Endothelial cell of hepatic sinusoid (primary cell): ENCODE results near the gene USH2A.

Source experiments
- in situ Hi-C: cut with HindIII; loops from 2 replicates; pipeline ENCODE4 v1.10.0; 2017; ENCODE audit warnings: low sequenced_read_pairs

The USH2A gene

DNA sequence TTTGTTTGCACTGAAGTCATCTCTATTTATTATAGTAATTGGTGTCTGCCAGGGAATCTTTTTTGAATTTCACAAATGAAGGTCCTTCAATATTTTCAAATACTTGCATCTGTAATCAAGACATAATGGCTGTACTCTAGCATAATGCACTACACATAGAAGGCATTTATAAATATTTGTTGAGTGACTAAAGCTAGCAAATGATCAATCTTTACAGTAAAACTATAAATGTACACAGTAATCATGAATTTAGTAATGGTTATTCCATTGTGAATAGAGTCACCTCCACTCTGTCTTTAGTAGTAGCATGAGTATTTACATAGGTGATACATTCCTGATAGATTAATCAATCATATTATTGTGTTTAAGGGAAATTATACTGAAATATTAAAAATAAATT lies 119.6 kb downstream of the USH2A start:
- in situ Hi-C loops: no loop called here

DNA sequence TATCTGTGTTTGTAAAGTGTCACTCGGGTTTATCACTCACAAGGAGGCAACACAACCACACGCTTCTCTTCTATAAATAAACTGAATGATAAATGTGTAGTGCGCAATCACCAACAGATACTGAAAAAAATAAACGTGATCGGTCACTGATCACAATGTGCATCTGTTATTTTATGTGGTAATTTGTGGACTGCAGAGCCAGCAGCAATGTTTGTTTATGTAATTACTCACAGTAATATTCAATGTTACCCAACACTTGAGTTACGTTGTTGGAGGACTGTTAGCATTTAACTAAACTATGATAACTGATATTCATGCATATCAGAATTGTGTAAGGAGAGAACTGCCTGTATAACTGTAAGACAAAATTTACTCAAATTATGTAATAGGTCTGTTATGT lies 129.6 kb downstream of the USH2A start:
- in situ Hi-C loops: no loop called here

DNA sequence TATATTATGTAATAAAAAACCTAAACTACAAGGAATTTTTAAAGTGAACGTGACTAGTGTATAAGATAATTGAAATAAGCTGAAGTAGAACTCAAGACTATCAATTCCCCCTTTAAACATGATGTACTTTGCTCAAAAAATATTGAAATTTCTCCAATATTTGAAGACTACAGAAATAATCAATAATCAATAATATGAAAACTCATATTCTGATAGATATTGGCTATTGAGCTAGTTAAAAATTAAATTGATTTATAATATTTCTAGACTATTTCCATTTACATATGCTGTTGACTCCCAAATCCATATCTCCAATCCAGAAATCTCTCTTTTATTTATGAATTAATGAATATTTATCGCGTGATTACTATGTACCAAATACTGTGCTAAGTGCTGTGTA lies 133.2 kb downstream of the USH2A start:
- in situ Hi-C loops: no loop called here

DNA sequence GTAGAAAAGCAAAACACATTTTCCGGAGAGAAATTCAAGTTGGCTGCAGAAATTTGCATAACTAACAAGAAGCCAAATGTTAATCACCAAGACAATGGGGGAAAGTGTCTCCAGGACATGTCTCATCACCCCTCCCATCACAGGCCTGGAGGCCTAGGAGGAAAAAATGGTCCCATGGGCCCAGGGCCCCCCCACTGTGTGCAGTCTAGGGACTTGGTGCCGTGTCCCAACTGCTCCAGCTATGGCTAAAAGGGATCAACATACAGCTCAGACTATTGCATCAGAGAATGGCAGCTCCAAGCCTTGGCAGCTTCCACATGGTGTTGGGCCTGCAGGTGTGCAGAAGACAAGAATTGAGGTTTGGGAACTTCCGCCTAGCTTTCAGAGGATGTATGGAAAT lies 138.2 kb downstream of the USH2A start:
- in situ Hi-C loops: no loop called here

DNA sequence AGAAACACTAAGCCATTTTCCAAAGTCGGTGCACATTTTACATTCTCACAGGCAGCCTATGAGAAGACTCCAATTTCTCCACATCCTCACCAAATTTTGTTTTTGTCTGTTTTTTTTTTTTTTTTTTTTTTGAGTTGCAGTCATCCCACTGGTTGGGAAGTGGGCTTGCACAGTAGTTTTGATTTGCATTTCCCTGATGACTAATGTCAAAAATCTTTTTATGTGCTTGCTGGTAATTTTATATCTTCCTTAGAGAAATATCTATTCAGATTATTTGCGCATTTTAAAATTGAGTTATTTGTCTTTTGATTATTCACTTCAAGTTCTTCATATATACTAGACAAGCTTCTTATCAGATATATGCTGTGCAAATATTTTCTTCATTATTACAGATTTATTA lies 141.5 kb downstream of the USH2A start:
- in situ Hi-C loops: no loop called here

DNA sequence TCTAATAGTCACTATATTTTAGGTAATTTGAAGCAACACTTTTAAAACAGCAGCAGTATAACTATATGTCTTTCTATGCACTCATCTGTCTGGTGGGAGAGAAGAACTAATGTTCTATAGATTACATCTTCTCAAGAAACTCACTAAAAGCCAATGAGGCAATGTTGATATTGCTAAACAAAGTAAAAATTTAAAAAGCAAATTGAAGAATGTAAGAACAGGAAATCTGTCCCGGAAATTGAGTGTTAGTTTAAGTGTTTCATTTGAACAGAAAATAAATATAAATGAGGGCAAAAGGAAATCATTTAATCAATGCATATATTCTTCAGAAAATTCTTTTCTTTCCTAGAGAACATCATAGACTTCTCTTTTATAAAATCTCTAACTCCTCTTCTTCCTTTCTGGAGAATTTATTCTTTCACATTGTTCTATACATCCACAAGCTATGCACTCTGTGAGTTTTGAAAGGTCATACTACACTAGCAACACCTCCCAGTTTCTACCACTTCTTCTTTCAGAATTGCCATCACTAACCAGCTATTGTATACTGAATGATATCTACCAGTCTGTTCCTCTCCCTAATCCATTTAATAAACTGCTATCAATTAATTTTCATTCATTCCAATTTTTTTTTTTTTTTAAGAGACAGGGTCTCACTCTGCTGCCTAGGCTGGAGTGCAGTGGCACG lies 153.0 kb downstream of the USH2A start:
- in situ Hi-C loops: no loop called here

DNA sequence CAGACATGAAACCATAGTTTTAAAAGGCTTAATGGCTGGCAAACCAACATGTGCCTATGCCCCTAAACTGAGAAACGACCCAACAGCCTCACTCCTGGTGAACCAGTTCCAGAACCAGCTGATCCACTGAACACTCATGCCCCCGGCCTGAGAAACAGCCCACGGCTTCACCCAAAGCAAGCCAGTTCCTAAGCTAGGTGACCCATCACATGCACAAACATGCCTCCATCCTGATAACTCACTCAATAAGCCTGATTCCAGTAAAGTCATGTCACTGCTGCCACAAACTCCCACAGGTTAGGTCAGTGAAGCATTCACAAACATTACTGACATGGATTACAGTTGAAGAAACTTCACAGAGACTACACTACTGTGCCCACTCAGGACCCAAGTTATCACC lies 161.6 kb downstream of the USH2A start:
- in situ Hi-C loops: no loop called here

DNA sequence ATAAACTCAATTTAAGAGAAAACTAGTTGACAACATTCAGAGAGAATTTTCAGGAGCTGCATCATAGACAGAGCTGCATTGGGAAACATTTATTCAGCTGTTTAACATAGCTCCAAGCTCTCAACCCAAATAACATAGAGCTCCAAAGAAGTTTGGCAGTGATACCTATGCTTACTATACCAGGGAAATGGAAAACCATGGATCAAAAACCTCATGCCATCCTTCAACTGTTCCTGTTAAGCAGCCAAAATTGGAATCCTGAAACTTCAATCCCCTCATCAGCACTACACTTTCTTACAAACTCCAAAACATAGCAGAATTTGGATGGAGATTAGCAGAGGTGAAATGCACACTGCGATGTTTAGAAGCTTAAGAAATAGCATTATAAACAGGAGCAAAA lies 164.4 kb downstream of the USH2A start:
- in situ Hi-C loops: no loop called here

DNA sequence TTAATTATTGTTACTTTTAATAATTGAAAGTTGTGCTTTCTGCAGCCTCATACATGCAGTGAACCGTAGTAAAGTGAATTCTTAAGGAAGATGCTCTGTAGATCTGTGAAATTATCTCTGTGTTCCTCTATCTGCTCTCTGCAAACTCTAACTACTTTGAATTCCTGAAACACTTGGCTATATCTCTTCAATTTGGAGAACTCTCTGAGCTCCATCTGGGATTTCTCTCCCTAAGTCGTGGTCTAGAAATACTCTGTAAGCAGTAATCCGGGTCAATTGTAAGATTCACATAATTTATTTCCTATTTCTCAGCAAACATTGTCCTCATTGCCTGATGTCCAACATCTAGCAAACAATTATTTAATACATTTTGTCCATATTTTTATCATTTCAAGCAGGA lies 164.9 kb downstream of the USH2A start:
- in situ Hi-C loops: no loop called here

DNA sequence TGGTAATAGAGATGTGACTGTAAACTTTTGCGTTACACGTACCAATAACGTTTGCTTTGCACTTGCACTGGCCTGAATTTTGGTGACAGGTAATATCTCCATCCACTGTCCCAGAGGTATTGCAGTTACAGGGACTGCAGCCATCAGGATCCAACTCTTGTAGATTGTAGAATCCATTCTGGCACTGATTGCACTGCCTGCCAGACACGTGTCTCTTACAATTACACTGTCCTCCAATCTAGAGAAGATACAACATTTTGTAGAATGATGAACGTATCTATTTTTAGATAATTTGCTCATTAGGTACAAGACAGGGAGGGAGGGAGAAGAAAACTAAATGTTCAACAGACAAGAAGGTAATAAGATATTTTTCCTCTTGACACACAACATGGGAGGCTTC lies 172.4 kb downstream of the USH2A start:
- in situ Hi-C loops: no loop called here

DNA sequence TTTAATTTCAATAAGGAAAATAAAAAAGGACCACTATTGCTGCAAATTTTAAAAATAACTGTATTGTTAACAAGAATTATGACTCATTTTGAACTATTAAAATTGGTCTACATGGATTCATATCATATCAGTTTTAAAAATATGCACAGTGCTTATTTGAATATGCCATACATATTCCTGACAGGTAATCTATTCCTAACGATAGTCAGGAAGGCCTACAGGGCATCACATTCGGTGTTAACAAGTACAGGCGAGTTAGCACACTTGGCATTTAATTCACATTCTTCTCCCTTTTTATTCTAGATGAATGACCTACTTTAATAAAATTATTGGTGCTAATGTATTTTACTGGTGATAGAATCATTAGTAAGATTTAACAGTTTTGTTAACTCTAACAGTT lies 174.6 kb downstream of the USH2A start:
- in situ Hi-C loops: no loop called here

DNA sequence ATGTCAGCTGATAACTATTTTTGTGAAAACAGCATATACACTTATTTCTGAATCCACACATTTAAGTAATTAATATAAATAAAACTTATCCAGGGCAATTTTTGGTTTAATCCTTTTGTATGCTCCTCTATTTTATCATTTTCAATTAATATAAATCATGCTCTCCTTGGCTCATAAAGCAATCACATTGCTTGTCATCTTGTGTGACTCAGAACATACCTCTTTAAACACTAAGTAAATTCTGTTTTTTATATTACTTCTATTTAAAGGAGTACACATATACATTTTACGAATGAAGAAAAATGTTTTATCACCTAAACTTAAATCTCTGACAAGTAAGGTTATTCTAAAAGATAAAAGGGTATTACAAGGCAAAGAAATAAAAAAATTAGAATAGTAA lies 175.3 kb downstream of the USH2A start:
- in situ Hi-C loops: no loop called here

DNA sequence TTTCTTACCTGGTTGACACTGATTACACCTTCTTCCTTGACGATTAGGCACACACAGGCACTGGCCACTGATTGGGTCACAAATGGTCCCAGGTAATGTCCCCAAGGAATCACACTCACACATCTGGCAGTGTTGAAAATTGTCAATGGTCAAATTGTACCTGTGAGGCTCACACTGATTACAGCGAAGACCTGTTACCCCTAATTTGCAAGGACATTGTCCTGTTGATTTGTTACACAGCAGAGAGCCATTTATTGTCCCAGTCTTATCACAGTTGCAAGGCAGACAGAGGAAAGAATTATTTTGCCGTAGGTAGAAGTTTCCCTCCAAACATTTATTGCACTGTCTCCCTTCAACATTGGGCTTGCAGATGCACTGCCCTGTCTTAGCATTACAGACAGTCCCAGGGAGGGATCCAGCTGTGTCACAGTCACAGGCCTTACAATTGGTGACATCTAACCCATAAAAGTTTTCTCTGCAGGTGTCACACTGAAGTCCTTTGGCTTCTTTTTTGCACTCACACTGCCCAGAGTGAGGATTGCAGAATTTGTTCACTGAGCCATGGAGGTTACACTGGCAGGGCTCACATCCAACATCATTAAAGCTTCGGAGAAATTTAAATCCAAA lies 176.6 kb downstream of the USH2A start:
- in situ Hi-C loops: no loop called here

DNA sequence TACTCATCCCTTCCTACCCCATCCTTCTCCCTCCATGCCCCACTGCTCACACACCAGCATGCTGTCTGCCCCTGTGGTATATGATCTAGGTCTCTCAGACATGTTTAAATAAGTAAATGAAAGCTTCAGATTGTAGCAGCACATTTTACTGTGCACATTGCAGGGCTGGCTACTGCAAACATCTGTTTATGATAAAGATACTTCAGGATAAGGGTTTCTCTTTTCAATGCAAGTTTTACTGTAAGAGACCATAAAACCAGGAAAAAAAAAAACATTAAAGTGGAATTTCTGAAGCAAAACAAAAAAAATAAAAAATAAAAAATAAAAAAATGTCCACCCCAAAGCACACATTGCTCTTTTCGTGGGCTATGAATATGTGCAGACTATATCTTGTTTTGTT lies 184.4 kb downstream of the USH2A start:
- in situ Hi-C loops: no loop called here

DNA sequence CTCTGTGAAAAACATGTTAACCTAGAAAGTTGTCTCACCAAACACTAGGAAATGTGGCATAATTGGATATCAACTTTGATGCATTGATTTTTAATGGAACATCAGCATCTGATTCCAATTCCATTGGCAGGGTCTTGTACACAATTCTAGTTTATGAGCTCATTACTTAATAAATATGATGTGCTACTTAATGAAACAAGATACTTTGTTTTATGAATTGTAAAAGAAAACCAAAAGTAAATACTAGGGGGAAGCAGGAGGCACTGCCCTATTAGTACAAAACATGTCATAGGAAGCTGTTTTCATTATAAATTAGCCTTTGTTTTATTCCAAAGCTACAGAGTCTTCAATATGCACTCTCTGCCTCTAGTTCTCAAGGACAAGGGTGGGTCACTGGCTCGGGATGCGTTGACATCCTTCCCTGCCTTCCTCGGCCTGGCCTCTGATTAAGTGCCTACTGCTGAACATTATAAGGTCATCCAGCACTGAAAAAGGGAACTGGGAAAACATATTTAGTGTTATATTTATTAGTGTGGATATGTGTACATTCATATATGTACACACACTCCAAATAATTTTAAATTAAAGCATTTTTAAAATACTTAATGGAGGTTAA lies 185.2 kb downstream of the USH2A start:
- in situ Hi-C loops: no loop called here

DNA sequence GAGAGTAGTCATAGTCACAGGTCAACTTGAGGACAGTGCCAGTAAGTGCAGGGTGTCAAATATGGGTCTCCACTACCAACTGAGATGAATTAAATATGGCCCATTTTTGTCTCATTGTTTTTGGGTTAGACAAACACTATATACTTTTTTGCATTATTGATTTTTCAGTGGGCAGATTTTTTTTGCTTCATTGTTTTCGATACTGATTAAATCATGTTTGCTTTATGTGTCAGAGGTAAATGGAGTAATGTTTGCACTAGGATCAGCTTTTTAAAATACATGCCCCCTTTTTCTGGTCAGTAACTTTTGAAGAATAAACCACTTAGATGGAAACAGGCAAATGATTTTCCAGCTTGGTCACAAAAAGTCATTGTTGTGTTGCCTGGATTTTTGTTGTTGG lies 199.0 kb downstream of the USH2A start:
- in situ Hi-C loops: no loop called here

DNA sequence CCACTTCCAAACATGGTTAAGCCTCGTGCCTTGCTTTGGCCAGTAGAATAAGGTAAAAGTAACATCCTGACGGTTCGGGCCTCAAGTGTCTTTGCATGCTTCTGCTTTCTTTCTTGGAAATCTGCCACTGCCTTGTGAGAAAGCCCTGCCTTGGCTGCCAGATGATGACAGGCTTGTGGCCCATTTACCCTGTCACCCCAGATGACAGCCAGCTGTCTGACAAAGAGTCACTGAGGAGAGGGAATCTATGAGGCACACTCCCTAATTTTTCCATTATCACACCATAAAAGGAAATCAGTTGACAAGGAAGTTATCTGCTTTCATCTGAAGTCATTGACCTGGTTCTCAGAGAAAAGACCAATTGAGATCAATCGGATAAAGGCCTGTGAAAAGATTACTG lies 199.8 kb downstream of the USH2A start:
- in situ Hi-C loops: no loop called here

DNA sequence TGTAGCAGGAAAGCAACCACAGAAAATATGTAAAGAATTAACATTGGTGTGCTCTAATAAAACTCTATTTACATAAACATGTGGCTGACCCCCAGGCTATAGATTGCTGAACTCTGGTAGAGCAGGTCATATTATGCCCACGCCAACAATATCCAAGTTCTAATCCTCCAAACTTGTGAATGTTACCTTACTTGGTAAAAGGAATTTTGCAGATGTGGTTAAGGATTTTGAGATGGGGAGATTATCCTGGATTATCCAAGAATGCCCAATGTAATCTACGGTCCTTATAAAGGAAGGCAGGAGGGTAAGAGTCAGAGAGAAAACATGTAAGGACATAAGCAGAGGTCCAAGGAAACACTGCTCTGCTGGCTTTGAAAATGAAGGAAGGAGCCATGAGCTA lies 201.0 kb downstream of the USH2A start:
- in situ Hi-C loops: no loop called here

DNA sequence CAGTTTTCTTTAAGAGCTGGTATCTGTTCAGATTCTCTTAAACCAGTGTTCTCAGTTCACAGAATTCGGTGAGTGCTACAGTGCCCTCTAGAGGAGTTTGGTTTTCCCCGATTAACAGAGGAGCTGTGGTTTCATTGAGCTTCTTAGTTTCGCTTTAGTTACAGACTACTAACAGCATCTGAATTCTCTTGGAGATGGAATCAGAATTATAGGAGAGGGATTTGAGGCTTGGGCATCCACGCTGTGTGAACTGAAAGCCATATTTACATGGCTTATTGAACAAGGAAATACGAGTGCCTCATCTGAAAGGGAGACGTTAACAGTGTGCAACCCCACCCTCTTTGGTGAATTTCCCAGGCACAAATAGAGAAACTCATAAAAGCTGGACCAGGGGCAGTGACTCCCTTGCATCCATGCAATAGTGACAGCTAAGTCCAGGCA lies 202.0 kb downstream of the USH2A start:
- in situ Hi-C loops: no loop called here

DNA sequence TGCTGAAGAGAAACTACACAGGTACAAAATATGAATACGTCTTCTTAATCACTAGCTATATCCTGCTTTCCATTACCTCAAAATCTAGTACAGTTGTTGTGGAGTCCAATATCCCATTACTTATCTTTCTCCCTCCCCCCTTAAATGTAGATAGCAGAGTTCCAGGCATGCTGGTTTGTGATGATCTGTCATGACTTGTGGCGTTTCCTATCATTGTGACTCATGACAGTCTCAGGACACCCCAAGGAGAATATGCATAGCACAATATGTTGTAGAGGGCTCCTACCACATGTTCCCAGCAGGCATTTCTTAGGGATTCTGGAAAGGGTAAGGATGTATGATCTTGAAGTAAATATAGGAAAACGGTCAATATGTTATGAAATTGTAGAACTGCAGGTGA lies 206.9 kb downstream of the USH2A start:
- in situ Hi-C loops: no loop called here

DNA sequence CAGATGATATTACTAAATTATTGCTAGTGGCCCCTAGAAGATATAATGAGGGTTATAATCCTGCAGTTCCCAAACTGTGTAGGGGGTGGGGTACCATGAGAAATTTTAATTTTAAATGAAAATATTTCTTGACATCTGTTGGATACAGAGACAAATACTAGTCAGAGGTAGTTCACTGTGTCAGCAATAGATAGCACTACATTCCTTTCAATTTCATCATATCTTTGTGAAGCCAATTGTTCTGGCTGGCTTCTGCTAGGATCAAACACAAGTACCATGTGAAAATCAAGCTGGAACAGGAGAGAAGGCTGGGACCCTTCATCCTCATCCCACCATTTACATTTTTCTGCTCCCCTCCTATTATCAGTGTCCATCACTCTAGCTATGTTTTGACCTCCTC lies 208.1 kb downstream of the USH2A start:
- in situ Hi-C loops: no loop called here

DNA sequence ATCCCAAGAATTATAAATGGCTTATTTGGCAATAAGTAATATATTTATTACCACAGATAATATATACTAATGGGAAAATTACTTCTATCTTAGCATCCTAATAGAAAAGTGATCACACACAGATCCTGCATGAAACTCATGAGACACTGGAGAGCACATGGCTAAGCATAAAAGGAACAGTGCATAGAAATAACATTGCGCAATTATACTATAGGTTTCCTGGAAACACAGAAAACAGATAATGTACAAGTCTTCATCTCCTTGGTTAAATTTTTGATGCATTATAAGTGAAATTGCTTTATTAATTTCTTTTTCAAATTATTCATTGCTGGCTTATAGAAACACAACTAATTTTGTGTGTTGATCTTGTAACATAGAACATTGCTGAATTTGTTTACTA lies 210.4 kb downstream of the USH2A start:
- in situ Hi-C loops: no loop called here

DNA sequence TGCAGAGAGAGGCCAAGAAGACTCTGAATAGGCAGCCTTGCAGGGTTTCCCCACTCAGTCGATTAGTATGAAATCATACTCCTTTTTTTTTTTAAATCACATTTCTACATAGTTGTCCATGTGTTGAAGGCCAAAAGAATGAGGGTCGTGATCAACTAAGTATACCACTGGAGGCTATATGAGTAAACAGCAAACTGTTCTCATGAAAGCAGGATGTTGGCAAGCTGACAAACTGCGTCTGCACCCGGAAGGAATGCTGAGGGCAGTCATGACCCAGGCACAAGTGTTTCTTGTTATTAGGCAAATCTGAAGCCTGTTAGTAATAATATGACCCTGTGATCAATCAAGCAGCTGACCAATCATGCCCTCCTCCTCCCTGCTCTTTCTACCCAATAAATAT lies 213.2 kb downstream of the USH2A start:
- in situ Hi-C loops: no loop called here
